H9 (cell line): ENCODE results near the gene SBK2. TPM values are rescaled to one million over a fixed set of nuclear protein-coding genes. Genes with fewer than 3 reads are reported as not detected.
A peak's percentile ranks its signal among the peaks of the same experiment; 100 is the strongest.

ENCODE experiments used
- DNase-seq: peaks from one replicate; pipeline ENCODE4 v3.0.0-alpha.2; 2017
- H2AFZ ChIP-seq: one replicate; pipeline ENCODE4 v1.6.1; 2013; ENCODE audit warnings: mild to moderate bottlenecking, low read length, control low read depth, moderate library complexity
- H2AK5ac ChIP-seq: 2 replicates; pipeline ENCODE4 v1.6.1; 2013; ENCODE audit warnings: low read length, control low read depth, mixed read lengths; ENCODE audit not compliant: insufficient read length
- H2BK120ac ChIP-seq: one replicate; pipeline ENCODE4 v1.6.1; 2013; ENCODE audit warnings: low read depth, mild to moderate bottlenecking, low read length, control low read depth, inconsistent platforms; ENCODE audit not compliant: poor library complexity, severe bottlenecking
- H2BK12ac ChIP-seq: 2 replicates; pipeline ENCODE4 v1.6.1; 2013; ENCODE audit warnings: low read length, control low read depth, mixed read lengths, low read depth; ENCODE audit not compliant: insufficient read length
- H2BK15ac ChIP-seq: 2 replicates; pipeline ENCODE4 v1.6.1; 2013; ENCODE audit warnings: low read depth, low read length, control low read depth
- H2BK20ac ChIP-seq: one replicate; pipeline ENCODE4 v1.6.1; 2013; ENCODE audit warnings: low read depth, mild to moderate bottlenecking, low read length, control low read depth, inconsistent platforms; ENCODE audit not compliant: poor library complexity, severe bottlenecking
- H2BK5ac ChIP-seq: 2 replicates; pipeline ENCODE4 v1.6.1; 2013; ENCODE audit warnings: low read length, control low read depth, mixed read lengths; ENCODE audit not compliant: insufficient read length
- H3K14ac ChIP-seq: 2 replicates; pipeline ENCODE4 v1.6.1; 2013; ENCODE audit warnings: low read length, control low read depth; ENCODE audit not compliant: insufficient read depth
- H3K18ac ChIP-seq: 2 replicates; pipeline ENCODE4 v1.6.1; 2013; ENCODE audit warnings: low read depth, mild to moderate bottlenecking, mixed read lengths, low read length, control low read depth; ENCODE audit not compliant: insufficient read length
- H3K23ac ChIP-seq: 2 replicates; pipeline ENCODE4 v1.6.1; 2013; ENCODE audit warnings: low read length, control low read depth, mixed read lengths, low read depth; ENCODE audit not compliant: insufficient read length
- H3K23me2 ChIP-seq: 2 replicates; pipeline ENCODE4 v1.6.1; 2013; ENCODE audit warnings: low read depth, mild to moderate bottlenecking, mixed read lengths, low read length, control low read depth; ENCODE audit not compliant: insufficient read length, poor library complexity, severe bottlenecking
- H3K27ac ChIP-seq: 2 replicates; pipeline ENCODE4 v1.5.1; 2013; ENCODE audit warnings: low read length, control low read depth, mixed read lengths, low read depth; ENCODE audit not compliant: insufficient read length
- H3K27me3 ChIP-seq: 2 replicates; pipeline ENCODE4 v1.6.1; 2013; ENCODE audit warnings: low read length, control low read depth, inconsistent platforms; ENCODE audit not compliant: insufficient read depth
- H3K4ac ChIP-seq: 2 replicates; pipeline ENCODE4 v1.6.1; 2013; ENCODE audit warnings: low read depth, mild to moderate bottlenecking, control low read depth, inconsistent platforms, low read length, moderate library complexity
- H3K4me1 ChIP-seq: 2 replicates; pipeline ENCODE4 v1.6.1; 2013; ENCODE audit warnings: low read length, control low read depth, inconsistent platforms; ENCODE audit not compliant: insufficient read depth
- H3K4me2 ChIP-seq: 2 replicates; pipeline ENCODE4 v1.6.1; 2013; ENCODE audit warnings: low read length, control low read depth, mixed read lengths; ENCODE audit not compliant: insufficient read length, insufficient read depth
- H3K56ac ChIP-seq: 2 replicates; pipeline ENCODE4 v1.6.1; 2013; ENCODE audit warnings: low read depth, mild to moderate bottlenecking, mixed read lengths, low read length, control low read depth; ENCODE audit not compliant: insufficient read length
- H3K79me1 ChIP-seq: 2 replicates; pipeline ENCODE4 v1.6.1; 2013; ENCODE audit warnings: low read depth, mild to moderate bottlenecking, moderate library complexity, low read length, control low read depth, inconsistent platforms; ENCODE audit not compliant: insufficient read depth, poor library complexity, severe bottlenecking
- H3K79me2 ChIP-seq: 2 replicates; pipeline ENCODE4 v1.6.1; 2013; ENCODE audit warnings: low read length, control low read depth, inconsistent platforms; ENCODE audit not compliant: insufficient read depth
- H3K9ac ChIP-seq: 2 replicates; pipeline ENCODE4 v1.6.1; 2013; ENCODE audit warnings: low read length, control low read depth, mixed read lengths; ENCODE audit not compliant: insufficient read length; ENCODE audit errors: extremely low read depth
- H3K9me3 ChIP-seq: one replicate; pipeline ENCODE4 v1.6.1; 2013; ENCODE audit warnings: low read depth, low read length, inconsistent platforms; ENCODE audit not compliant: control insufficient read depth
- H3T11ph ChIP-seq: one replicate; pipeline ENCODE4 v1.6.1; 2013; ENCODE audit warnings: mild to moderate bottlenecking, low read length, control low read depth, inconsistent platforms
- H4K20me1 ChIP-seq: one replicate; pipeline ENCODE4 v1.6.1; 2013; ENCODE audit not compliant: control insufficient read depth, insufficient read length, insufficient read depth
- H4K5ac ChIP-seq: 2 replicates; pipeline ENCODE4 v1.6.1; 2013; ENCODE audit warnings: low read depth, mild to moderate bottlenecking, mixed read lengths, low read length, control low read depth; ENCODE audit not compliant: insufficient read length
- H4K8ac ChIP-seq: replicated peaks from 2 replicates; pipeline ENCODE4 v1.6.1; 2013; ENCODE audit warnings: low read length, control low read depth, mixed read lengths, low read depth; ENCODE audit not compliant: insufficient read length
- H4K91ac ChIP-seq: 2 replicates; pipeline ENCODE4 v1.6.1; 2013; ENCODE audit warnings: low read depth, mild to moderate bottlenecking, moderate library complexity, mixed read lengths, low read length, control low read depth; ENCODE audit not compliant: insufficient read length
- H3K27ac Mint-ChIP-seq, 3 experiments: 2 replicates in 2 of 3; 3 replicates in 1 of 3; pipeline ENCODE4 v1.8.0; 2020 to 2021; ENCODE audit warnings: mixed read lengths in 3 of 3, mild to moderate bottlenecking in 1 of 3, moderate library complexity in 1 of 3
- H3K27me3 Mint-ChIP-seq: 2 replicates; pipeline ENCODE4 v1.8.0; 2021; ENCODE audit warnings: low read depth, mild to moderate bottlenecking, moderate library complexity, mixed read lengths
- H3K36me3 Mint-ChIP-seq, 3 experiments: 2 replicates in 2 of 3; 3 replicates in 1 of 3; pipeline ENCODE4 v1.8.0; 2020 to 2021; ENCODE audit warnings: low read depth in 3 of 3, mixed read lengths in 3 of 3; ENCODE audit not compliant: insufficient read depth in 1 of 3
- H3K4me1 Mint-ChIP-seq, 2 experiments: 2 replicates each; pipeline ENCODE4 v1.8.0; 2020; ENCODE audit warnings: mixed read lengths in 2 of 2
- H3K4me3 Mint-ChIP-seq, 2 experiments: 2 replicates in 1 of 2; 3 replicates in 1 of 2; pipeline ENCODE4 v1.8.0; 2020 to 2021; ENCODE audit warnings: mild to moderate bottlenecking in 2 of 2, mixed read lengths in 2 of 2, moderate library complexity in 1 of 2
- H3K9me3 Mint-ChIP-seq, 2 experiments: 2 replicates in 1 of 2; 3 replicates in 1 of 2; pipeline ENCODE4 v1.8.0; 2020; ENCODE audit warnings: mild to moderate bottlenecking in 2 of 2, mixed read lengths in 2 of 2, moderate library complexity in 1 of 2
- WGBS: extraction: QIAGEN DNeasy Blood & Tissue Kit; methylation state at CpG from one replicate; pipeline ENCODE4 v1.1.7; 2013; ENCODE audit warnings: missing lambda C conversion rate, low lambda C conversion rate, mixed read lengths; ENCODE audit not compliant: insufficient read length; ENCODE audit errors: extremely low coverage; 5-methylcytosine and 5-hydroxymethylcytosine counted together
- total RNA-seq: library from RNA; stranded (reverse); gene quantifications from 2 replicates; pipeline ENCODE4 v1.2.1, GENCODE V29; 2021
- TF ChIP-seq, protein P1 (sequence below): fragments of 200-600 bp; sonication (generic); conservative IDR thresholded peaks from 3 replicates; pipeline ENCODE4 v1.8.0; 2021; ENCODE audit warnings: antibody characterized with exemption, mild to moderate bottlenecking

Gene SBK2
- total RNA-seq, 1 experiment from 2014 or later, result 2.8 TPM

DNA sequence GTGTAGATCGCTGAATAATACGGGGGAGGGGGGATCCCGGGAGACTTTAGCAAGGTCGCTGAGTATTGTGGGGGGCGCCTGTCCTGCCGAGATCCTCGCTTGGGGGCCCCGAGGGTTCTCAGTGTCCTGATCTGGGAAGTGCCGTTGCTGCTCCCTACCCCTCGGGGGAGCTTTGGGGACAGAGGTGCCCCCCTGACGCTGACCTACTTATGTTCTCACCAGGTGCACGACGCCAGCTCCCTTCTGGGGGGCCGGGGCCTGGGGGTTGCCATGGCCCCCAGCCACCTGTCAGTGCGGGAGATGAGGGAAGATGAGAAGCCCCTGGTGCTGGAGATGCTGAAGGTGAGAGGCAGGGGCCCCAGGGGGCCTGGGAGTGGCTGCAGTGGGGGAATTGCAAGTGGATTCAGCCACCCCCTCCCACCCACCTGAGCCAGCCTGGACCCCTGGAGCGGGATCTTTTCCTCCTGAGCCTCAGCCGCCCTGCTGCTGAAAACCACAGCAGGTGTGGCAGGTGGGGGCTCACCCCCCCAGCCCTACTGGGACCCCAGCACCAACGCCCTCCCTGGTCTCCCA, 51.4 kb downstream of the SBK2 start:
- no peak overlapping the region for H3K18ac ChIP-seq
- H2BK15ac ChIP-seq, result no peak overlapping the region
- no peaks in the 10 kb centered on the region for H3K79me1 ChIP-seq
- H3K4me2 ChIP-seq, result peak overlapping the region; percentile 52
- peaks cover 14 to 38% of the 10 kb centered on the region in 2 experiments for H3K4me1 Mint-ChIP-seq
- H3K27ac ChIP-seq, result no peak overlapping the region
- DNase-seq, result no peak
- WGBS, result no CpG with 5 or more reads among the region's 18 CpGs
- H3K9me3 ChIP-seq, result no peaks in the 10 kb centered on the region
- 0 out of 2 replicates have a peak overlapping the region, but pooled peaks have one; percentile 17 for H3K14ac ChIP-seq
- H3K4me3 Mint-ChIP-seq, result peak overlapping the region; percentile 86 to 93
- TF ChIP-seq, protein P1, sequence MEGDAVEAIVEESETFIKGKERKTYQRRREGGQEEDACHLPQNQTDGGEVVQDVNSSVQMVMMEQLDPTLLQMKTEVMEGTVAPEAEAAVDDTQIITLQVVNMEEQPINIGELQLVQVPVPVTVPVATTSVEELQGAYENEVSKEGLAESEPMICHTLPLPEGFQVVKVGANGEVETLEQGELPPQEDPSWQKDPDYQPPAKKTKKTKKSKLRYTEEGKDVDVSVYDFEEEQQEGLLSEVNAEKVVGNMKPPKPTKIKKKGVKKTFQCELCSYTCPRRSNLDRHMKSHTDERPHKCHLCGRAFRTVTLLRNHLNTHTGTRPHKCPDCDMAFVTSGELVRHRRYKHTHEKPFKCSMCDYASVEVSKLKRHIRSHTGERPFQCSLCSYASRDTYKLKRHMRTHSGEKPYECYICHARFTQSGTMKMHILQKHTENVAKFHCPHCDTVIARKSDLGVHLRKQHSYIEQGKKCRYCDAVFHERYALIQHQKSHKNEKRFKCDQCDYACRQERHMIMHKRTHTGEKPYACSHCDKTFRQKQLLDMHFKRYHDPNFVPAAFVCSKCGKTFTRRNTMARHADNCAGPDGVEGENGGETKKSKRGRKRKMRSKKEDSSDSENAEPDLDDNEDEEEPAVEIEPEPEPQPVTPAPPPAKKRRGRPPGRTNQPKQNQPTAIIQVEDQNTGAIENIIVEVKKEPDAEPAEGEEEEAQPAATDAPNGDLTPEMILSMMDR, result no peak
- no peak overlapping the region for H4K8ac ChIP-seq
- H2BK5ac ChIP-seq, result no peak overlapping the region
- H3K56ac ChIP-seq, result no peak overlapping the region
- no peak overlapping the region for H2BK20ac ChIP-seq
- H3K4ac ChIP-seq, result no peak overlapping the region
- H3K79me2 ChIP-seq, result no peaks in the 10 kb centered on the region
- peaks cover 2% of the 10 kb centered on the region; the same call in 1 of the 2 replicates for H3K27me3 Mint-ChIP-seq
- H3K9ac ChIP-seq, result peak overlapping the region; percentile 27
- peak overlapping the region; percentile 92 to 97 (median 96); a peak in 5 of 7 replicates for H3K27ac Mint-ChIP-seq
- no peak overlapping the region for H3K23ac ChIP-seq
- H3K27me3 ChIP-seq, result no peaks in the 10 kb centered on the region
- peaks cover 1 to 8% (median 6%) of the 10 kb centered on the region in 3 experiments; a peak in 5 of 7 replicates for H3K36me3 Mint-ChIP-seq
- H3K23me2 ChIP-seq, result peaks cover 8% of the 10 kb centered on the region
- H2BK120ac ChIP-seq, result no peak overlapping the region
- no peak overlapping the region for H2BK12ac ChIP-seq
- no peak overlapping the region for H4K5ac ChIP-seq
- no peak overlapping the region for H3T11ph ChIP-seq
- H4K91ac ChIP-seq, result no peak overlapping the region
- H3K9me3 Mint-ChIP-seq, result no peaks in the 10 kb centered on the region
- H4K20me1 ChIP-seq, result no peaks in the 10 kb centered on the region
- peaks cover 3% of the 10 kb centered on the region for H3K4me1 ChIP-seq
- H2AFZ ChIP-seq, result no peak overlapping the region
- no peak overlapping the region for H2AK5ac ChIP-seq
